SU-DHL-6 (cell line): ENCODE results near the gene ADPRS.

Source experiments
- H2AFZ ChIP-seq: fragments of 200-600 bp; sonication (generic); 2 replicates; pipeline ENCODE4 v1.6.1; 2014; ENCODE audit warnings: low read depth, mild to moderate bottlenecking, moderate library complexity, mixed read lengths, antibody characterized with exemption, low read length; ENCODE audit not compliant: severe bottlenecking
- H3F3A ChIP-seq: fragments of 200-600 bp; shearing (Covaris generic); 2 replicates; pipeline ENCODE4 v1.6.0; 2016; ENCODE audit warnings: antibody characterized with exemption, mild to moderate bottlenecking; ENCODE audit not compliant: insufficient read depth
- H3K27ac ChIP-seq: fragments of 200-600 bp; sonication (generic); 2 replicates; pipeline ENCODE4 v1.5.1; 2016; ENCODE audit warnings: low read depth, mild to moderate bottlenecking, low read length, moderate library complexity, mixed read lengths
- H3K27me3 ChIP-seq: fragments of 200-600 bp; sonication (generic), shearing (Covaris generic); 2 replicates; pipeline ENCODE4 v1.6.0; 2014; ENCODE audit warnings: mild to moderate bottlenecking, low read length
- H3K36me3 ChIP-seq: fragments of 200-600 bp; sonication (generic); 2 replicates; pipeline ENCODE4 v1.6.1; 2014; ENCODE audit warnings: mild to moderate bottlenecking, low read length, mixed read lengths
- H3K4me2 ChIP-seq: fragments of 300-600, 200-600 bp; shearing (Covaris generic), sonication (generic); 2 replicates; pipeline ENCODE4 v1.6.0; 2014; ENCODE audit warnings: low read length, low read depth, mild to moderate bottlenecking; ENCODE audit not compliant: poor library complexity, severe bottlenecking
- H3K4me3 ChIP-seq: fragments of 200-600 bp; sonication (generic); 2 replicates; pipeline ENCODE4 v1.5.1; 2014; ENCODE audit warnings: antibody characterized with exemption, low read length, mild to moderate bottlenecking, mixed read lengths; ENCODE audit not compliant: insufficient read depth, poor library complexity, severe bottlenecking
- H3K79me2 ChIP-seq: fragments of 200-600 bp; sonication (generic); 2 replicates; pipeline ENCODE4 v1.6.1; 2014; ENCODE audit warnings: mild to moderate bottlenecking, low read length, moderate library complexity; ENCODE audit not compliant: insufficient read depth
- H3K9ac ChIP-seq: fragments of 200-600 bp; sonication (generic); 2 replicates; pipeline ENCODE4 v1.7.0; 2014; ENCODE audit warnings: mild to moderate bottlenecking, low read length
- H3K9me2 ChIP-seq: fragments of 200-600 bp; sonication (generic); replicated peaks from 2 replicates; pipeline ENCODE4 v1.6.1; 2014; ENCODE audit warnings: low read length; ENCODE audit not compliant: insufficient read depth
- H3K9me3 ChIP-seq: fragments of 200-600 bp; sonication (generic); 2 replicates; pipeline ENCODE4 v1.6.1; 2014; ENCODE audit warnings: low read length, mixed read lengths; ENCODE audit not compliant: insufficient read depth
- H4K20me1 ChIP-seq: fragments of 200-600 bp; sonication (generic); 2 replicates; pipeline ENCODE4 v1.6.1; 2014; ENCODE audit warnings: low read depth, mild to moderate bottlenecking, antibody characterized with exemption, low read length, moderate library complexity, mixed read lengths
- EZH2phosphoT487 ChIP-seq: fragments of 200-600 bp; sonication (generic), shearing (Covaris generic); conservative IDR thresholded peaks from 2 replicates; pipeline ENCODE4 v1.6.1; 2018; ENCODE audit warnings: mild to moderate bottlenecking, antibody characterized with exemption, low read length, moderate library complexity, mixed read lengths
- TF ChIP-seq, protein P1 (sequence below): fragments of 200-600 bp; sonication (generic); IDR thresholded peaks from one replicate; pipeline ENCODE4 v1.5.1; 2017; ENCODE audit warnings: antibody characterized with exemption, mild to moderate bottlenecking, low read length, moderate library complexity; ENCODE audit not compliant: insufficient read depth, poor library complexity, severe bottlenecking

ADPRS gene

DNA sequence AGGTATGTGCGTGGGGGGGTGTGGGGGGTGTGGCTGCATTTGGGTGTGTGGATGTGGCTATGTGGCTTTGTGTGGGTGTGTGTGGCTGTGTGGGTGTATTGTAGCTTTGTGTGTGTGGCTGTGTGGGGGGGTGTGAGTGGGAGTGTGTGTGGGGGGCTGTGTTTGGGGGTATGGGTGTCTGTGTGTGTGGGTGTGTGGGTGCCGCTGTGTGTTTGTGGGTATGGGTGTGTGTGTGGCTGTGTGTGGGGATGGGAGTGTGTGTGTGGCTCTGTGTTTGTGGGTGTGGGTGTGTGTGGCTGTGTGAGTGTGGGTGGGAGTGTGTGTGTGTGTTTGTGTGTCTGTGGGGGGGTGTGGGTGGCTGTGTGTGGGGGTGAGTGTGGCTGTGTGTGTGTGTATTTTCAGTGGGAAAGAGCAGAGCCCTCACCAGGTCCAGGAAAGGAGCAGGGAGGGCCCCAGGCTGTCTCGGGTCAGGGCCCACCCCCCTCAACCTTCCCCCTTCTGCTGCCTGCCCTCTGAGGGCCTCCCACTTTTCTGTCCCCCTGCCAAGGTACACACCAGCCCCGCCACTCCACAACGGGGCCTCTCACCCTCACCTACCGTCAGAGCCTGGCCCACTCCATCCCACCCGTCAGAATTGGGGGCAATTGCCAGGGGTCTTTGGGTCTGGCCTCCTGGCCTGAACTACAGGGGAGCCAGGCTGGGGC is 38.3 kb downstream of the ADPRS start:
- Histone ChIP-seq H3K79me2 (no peaks in the 10 kb centered on the region), H3K4me2 (no peak overlapping the region), H3K9me2 (no peaks in the 10 kb centered on the region), H3K9ac (no peak overlapping the region), H3F3A (no peaks in the 10 kb centered on the region), H3K27ac (no peak overlapping the region), H2AFZ (no peak overlapping the region), H3K4me3 (no peak overlapping the region), H3K9me3 (no peaks in the 10 kb centered on the region), H4K20me1 (no peaks in the 10 kb centered on the region), H3K36me3 (no peaks in the 10 kb centered on the region), H3K27me3 (no peaks in the 10 kb centered on the region)
- TF ChIP-seq, protein P1, sequence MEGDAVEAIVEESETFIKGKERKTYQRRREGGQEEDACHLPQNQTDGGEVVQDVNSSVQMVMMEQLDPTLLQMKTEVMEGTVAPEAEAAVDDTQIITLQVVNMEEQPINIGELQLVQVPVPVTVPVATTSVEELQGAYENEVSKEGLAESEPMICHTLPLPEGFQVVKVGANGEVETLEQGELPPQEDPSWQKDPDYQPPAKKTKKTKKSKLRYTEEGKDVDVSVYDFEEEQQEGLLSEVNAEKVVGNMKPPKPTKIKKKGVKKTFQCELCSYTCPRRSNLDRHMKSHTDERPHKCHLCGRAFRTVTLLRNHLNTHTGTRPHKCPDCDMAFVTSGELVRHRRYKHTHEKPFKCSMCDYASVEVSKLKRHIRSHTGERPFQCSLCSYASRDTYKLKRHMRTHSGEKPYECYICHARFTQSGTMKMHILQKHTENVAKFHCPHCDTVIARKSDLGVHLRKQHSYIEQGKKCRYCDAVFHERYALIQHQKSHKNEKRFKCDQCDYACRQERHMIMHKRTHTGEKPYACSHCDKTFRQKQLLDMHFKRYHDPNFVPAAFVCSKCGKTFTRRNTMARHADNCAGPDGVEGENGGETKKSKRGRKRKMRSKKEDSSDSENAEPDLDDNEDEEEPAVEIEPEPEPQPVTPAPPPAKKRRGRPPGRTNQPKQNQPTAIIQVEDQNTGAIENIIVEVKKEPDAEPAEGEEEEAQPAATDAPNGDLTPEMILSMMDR = no peak
- TF ChIP-seq EZH2phosphoT487 = no peak

DNA sequence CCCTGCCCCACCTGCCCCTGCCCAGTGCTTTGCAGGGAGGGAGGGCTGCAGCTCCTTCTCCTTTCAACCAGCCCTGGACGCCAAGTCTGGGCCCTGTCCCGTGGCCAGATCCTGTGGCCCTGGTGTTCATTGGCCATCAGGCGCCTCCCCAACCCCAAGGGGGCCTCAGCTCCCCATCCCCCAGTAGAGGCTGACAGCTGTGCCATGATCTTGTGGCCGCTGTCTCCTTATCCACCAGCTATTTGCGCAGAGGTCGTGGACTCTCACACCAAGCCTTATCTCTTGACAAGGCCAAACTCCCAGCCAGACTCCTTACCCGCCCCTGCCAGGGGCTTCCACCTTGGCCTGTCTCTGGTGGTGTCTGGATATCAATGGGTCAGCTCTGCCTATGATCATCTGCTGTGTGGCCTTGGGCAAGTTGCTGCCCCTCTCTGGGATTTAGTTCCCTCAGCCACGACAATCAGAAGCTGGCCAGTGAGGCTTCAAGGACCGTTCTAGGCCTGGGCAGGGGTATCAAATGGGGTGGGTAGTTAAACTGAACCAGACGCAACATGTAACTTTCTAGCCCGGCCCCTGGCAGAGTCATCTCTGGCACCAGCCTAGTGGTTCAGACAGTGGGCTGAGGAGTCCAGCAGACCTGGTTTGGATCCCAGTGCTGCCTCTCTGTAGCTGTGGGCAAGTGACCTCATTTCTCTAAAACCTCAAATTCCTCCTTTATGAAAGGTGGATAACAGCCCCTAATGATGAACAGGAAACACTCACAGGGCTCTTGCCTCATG is 39.6 kb downstream of the ADPRS start:
- Histone ChIP-seq H3F3A (no peaks in the 10 kb centered on the region), H4K20me1 (no peaks in the 10 kb centered on the region), H3K27me3 (no peaks in the 10 kb centered on the region), H3K27ac (no peak overlapping the region), H3K9me2 (no peaks in the 10 kb centered on the region), H2AFZ (no peak overlapping the region), H3K36me3 (no peaks in the 10 kb centered on the region), H3K9ac (no peak overlapping the region), H3K79me2 (no peaks in the 10 kb centered on the region), H3K9me3 (no peaks in the 10 kb centered on the region), H3K4me2 (no peak overlapping the region), H3K4me3 (no peak overlapping the region)
- TF ChIP-seq EZH2phosphoT487 = no peak
- TF ChIP-seq, protein P1 = no peak

DNA sequence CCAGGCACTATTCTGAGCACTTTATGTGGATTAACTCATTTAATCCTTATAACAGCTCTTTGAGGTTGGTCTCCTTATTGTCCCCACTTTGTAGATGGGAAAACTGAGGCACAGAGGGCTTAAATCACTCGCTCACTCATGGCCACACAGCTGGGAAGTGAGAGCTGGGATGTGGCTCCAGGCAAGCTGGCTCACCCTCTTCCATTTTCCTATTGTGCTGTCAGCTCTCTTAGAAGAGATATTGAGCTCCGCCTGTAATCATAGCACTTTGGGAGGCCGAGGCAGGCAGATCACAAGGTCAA is 40.2 kb downstream of the ADPRS start:
- Histone ChIP-seq H3K27ac (no peak overlapping the region), H3F3A (no peaks in the 10 kb centered on the region), H2AFZ (no peak overlapping the region), H3K79me2 (no peaks in the 10 kb centered on the region), H4K20me1 (no peaks in the 10 kb centered on the region), H3K9ac (no peak overlapping the region), H3K36me3 (no peaks in the 10 kb centered on the region), H3K27me3 (no peaks in the 10 kb centered on the region), H3K4me2 (no peak overlapping the region), H3K9me3 (no peaks in the 10 kb centered on the region), H3K4me3 (no peak overlapping the region), H3K9me2 (no peaks in the 10 kb centered on the region)
- no peak for TF ChIP-seq EZH2phosphoT487
- TF ChIP-seq, protein P1 = no peak
